IPS-NIHi7 (cell line): Measurements from ENCODE around the gene RNF213.
A peak's percentile ranks its signal among the peaks of the same experiment; 100 is the strongest.

ENCODE experiments used
- DNase-seq: peaks from one replicate; pipeline ENCODE4 v3.0.0; 2012; ENCODE audit warnings: mixed read lengths; ENCODE audit errors: extremely low spot score

Gene RNF213

GRCh38 chr17:80416260-80416939 is 155.7 kb downstream of the RNF213 start:
- DNase-seq: no peak

GRCh38 chr17:80416940-80417293 is 156.3 kb downstream of the RNF213 start:
- no peak for DNase-seq

GRCh38 chr17:80418589-80418988 is 157.9 kb downstream of the RNF213 start:
- no peak for DNase-seq

- DNase-seq: no peak
Measured at GRCh38 chr17:80419255-80419654, 158.6 kb downstream of the RNF213 start.

GRCh38 chr17:80421381-80422090 is 160.9 kb downstream of the RNF213 start:
- no peak for DNase-seq

GRCh38 chr17:80422276-80422675 is 161.6 kb downstream of the RNF213 start:
- DNase-seq: no peak

GRCh38 chr17:80422981-80423380 is 162.3 kb downstream of the RNF213 start:
- no peak for DNase-seq

- no peak for DNase-seq
Measured at GRCh38 chr17:80423536-80424225, 163.0 kb downstream of the RNF213 start.

- DNase-seq: no peak
Measured at GRCh38 chr17:80424261-80424660, 163.6 kb downstream of the RNF213 start.

GRCh38 chr17:80424878-80425765 is 164.5 kb downstream of the RNF213 start:
- no peak for DNase-seq

GRCh38 chr17:80425835-80426426 is 165.3 kb downstream of the RNF213 start:
- DNase-seq: no peak

GRCh38 chr17:80426671-80427326 is 166.1 kb downstream of the RNF213 start:
- DNase-seq: peak; percentile 97

GRCh38 chr17:80427366-80428282 is 167.0 kb downstream of the RNF213 start:
- no peak for DNase-seq

- DNase-seq: no peak
Measured at GRCh38 chr17:80428363-80428762, 167.7 kb downstream of the RNF213 start.

- DNase-seq: no peak
Measured at GRCh38 chr17:80428796-80429195, 168.1 kb downstream of the RNF213 start.

GRCh38 chr17:80429356-80430275 is 169.0 kb downstream of the RNF213 start:
- DNase-seq: no peak

- DNase-seq: no peak
Measured at GRCh38 chr17:80430446-80431245, 170.0 kb downstream of the RNF213 start.
